GM12892 (cell line): ENCODE results near the gene BLID.

Source experiments
- DNase-seq: peaks from one replicate; pipeline ENCODE4 v3.0.0; 2011; ENCODE audit not compliant: insufficient read length
- FAIRE-seq: peaks from 2 replicates; lab custom pipeline; 2011; peaks lifted over from hg19 to GRCh38; lab: Jason Lieb, UNC
- POLR2A ChIP-seq: IDR thresholded peaks from 2 replicates; pipeline ENCODE4 v1.6.1; 2011; ENCODE audit warnings: low read depth, low read length, control low read depth
- POLR2AphosphoS5 ChIP-seq: IDR thresholded peaks from 2 replicates; pipeline ENCODE4 v1.6.1; 2011; ENCODE audit warnings: low read depth, low read length, control low read depth
- TAF1 ChIP-seq: IDR thresholded peaks from 2 replicates; pipeline ENCODE4 v1.6.1; 2011; ENCODE audit warnings: low read depth, mild to moderate bottlenecking, control low read depth, low read length, borderline replicate concordance

Gene BLID

DNA sequence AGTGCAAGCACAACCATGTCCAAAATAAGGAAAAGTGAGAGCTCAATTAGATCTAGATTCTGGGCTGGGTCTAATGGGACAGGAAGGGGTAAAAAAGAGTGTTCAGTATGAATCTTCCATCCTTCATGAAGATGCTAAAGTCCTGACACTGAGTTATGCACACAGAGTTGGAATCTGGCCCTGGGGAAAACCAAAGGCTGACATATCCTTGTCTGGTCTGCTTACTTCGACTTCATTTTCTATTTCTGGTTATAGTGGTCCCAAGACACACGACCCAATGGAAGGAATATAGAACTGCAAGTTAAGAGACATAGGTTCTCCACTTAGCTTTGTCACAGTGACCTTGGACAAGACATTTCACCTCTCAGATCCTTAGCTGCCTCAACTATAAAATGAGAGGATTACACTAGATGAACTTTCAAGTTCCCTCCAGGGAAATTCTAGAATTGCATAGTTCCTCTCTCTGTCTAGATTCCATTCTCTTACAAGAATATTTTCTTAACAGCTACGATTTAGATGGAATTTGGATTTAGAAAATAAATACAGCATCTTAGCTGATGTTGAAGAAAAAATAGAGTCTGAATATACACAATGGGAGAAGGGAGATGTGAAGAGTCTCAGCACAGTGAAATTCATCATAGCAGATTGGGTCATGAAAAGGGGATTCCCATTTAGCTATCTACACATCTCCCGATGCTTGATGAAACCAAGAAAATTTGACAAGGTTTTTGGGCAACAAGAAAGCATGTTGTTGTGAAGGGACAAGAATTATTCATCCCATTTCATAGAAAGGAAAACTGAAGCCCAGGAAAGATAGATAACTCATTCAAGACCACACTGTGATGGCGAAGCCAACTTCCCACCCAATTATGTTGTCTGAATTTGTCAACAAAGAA is 3.3 kb downstream of the BLID start:
- no peak for DNase-seq
- FAIRE-seq, result no peak

GRCh38 chr11:122109932-122110331 is 6.1 kb downstream of the BLID start:
- FAIRE-seq (no peak), DNase-seq (no peak)
- no peak for TF ChIP-seq TAF1
- TF ChIP-seq POLR2AphosphoS5, result no peak
- no peak for TF ChIP-seq POLR2A

More for the DNA sequence above, 3.3 kb downstream of the BLID start:
- TF ChIP-seq POLR2AphosphoS5, result no peak
- TF ChIP-seq POLR2A, result no peak
- TF ChIP-seq TAF1, result no peak

DNA sequence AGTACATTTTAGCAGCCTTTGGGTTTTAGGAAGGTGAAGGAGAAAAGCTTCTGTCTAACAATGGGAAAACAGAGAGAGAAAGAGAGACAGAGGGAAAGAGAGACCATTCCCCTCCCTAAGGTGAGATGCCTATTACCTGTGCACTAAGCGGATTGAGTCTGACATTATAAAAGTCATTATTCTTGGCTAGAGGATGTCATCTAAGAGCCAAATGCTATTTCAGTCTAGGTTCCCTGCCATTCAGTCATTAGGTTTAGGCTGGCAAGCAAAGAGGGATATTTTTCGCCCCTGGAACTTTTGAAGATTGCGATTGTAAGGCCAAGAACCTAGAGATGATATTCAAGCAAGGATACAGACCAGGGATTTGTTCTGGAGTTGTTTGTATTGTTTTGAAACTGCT is 7.2 kb downstream of the BLID start:
- no peak for FAIRE-seq
- TF ChIP-seq POLR2AphosphoS5 (no peak), POLR2A (no peak), TAF1 (no peak)
- DNase-seq, result no peak

GRCh38 chr11:122108192-122108799 is 7.7 kb downstream of the BLID start:
- FAIRE-seq, result no peak
- DNase-seq, result peak; percentile 2
- no peak for TF ChIP-seq POLR2AphosphoS5
- no peak for TF ChIP-seq TAF1
- no peak for TF ChIP-seq POLR2A

DNA sequence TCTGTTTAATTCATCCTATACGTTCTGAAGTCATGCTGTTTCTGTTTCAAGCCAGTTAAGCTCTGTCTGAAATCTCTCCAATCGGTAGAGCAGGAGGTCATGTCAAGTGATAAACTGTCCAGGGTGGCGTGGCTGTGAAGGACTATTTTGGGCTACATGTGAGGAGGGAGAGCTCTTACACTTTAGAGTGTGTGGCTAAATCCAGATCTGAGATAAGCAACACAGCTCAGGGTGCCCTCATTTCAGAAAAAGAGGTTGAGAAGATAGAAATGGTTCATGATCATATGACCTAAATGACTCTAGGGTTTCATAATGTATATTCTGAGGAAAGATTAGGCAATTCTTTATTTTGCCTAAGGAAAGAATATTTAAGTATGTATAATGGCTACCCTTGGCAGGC is 8.4 kb downstream of the BLID start:
- TF ChIP-seq TAF1 (no peak), POLR2AphosphoS5 (no peak), POLR2A (no peak)
- FAIRE-seq, result peak; percentile 30

GRCh38 chr11:122107045-122107444 is 9.0 kb downstream of the BLID start:
- peak; percentile 42 for FAIRE-seq
- TF ChIP-seq TAF1, result no peak
- no peak for TF ChIP-seq POLR2A
- TF ChIP-seq POLR2AphosphoS5, result no peak
- no peak for DNase-seq

More for the DNA sequence above, 8.4 kb downstream of the BLID start:
- DNase-seq, result no peak

- no peak for TF ChIP-seq TAF1
- no peak for TF ChIP-seq POLR2A
- TF ChIP-seq POLR2AphosphoS5, result no peak
- no peak for DNase-seq
- no peak for FAIRE-seq
Observed at GRCh38 chr11:122105044-122105758, 10.8 kb downstream of the BLID start.

DNA sequence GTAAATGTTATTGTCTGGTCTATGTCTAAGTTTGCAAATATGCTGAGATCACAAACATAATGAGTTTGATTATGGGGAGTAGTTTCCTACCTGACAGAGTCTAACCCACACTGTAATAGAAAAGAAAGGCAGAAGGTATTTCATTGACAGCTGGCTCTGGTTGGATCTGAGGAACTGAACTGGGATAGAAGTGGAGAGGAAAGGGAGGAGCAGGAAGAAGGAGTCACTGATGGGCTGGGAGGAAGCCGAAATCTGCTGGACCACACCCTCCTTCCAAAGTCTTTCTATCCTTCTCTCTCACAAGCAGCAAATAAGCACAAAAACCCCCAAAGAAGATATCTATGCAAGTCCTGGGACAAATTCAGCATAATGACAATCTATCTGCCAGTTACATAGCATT is 11.7 kb downstream of the BLID start:
- DNase-seq, result no peak
- TF ChIP-seq POLR2A (no peak), TAF1 (no peak), POLR2AphosphoS5 (no peak)
- no peak for FAIRE-seq

- no peak for FAIRE-seq
- DNase-seq, result no peak
- TF ChIP-seq TAF1, result no peak
- no peak for TF ChIP-seq POLR2A
- TF ChIP-seq POLR2AphosphoS5, result no peak
Observed at GRCh38 chr11:122103726-122104125, 12.3 kb downstream of the BLID start.

- DNase-seq, result no peak
- no peak for TF ChIP-seq POLR2AphosphoS5
- no peak for TF ChIP-seq POLR2A
- no peak for TF ChIP-seq TAF1
- no peak for FAIRE-seq
Observed at GRCh38 chr11:122103321-122103720, 12.7 kb downstream of the BLID start.

- FAIRE-seq (no peak), DNase-seq (no peak)
- TF ChIP-seq TAF1 (no peak), POLR2A (no peak), POLR2AphosphoS5 (no peak)
Observed at GRCh38 chr11:122102426-122102825, 13.6 kb downstream of the BLID start.
